ENCODE results near the gene RPTOR. TPM values are rescaled to one million over a fixed set of nuclear protein-coding genes. Genes with fewer than 3 reads are reported as not detected.

RPTOR gene
- total and polyA plus RNA-seq, 4 donors = 12.4 to 46.1 (median 29.7) TPM

GRCh38 chr17:80677214-80677756, 132.6 kb downstream of the RPTOR start:
- WGBS, 2 donors = 82 to 95% methylated on average over 3 of the region's 3 CpGs
- no peak for TF ChIP-seq CTCF (IDR thresholded peaks at IDR 0.05; ENCODE audit: control extremely low read depth, extremely low read depth)
- H3K27me3 ChIP-seq (ENCODE audit: control insufficient read depth in 3 of 3, insufficient read depth in 3 of 3, low read length in 2 of 3) = no peaks in the 10 kb centered on the region
- no peak overlapping the region for H3K9ac ChIP-seq (ENCODE audit: insufficient read depth in 1 of 2, low read length in 2 of 2)
- no peaks in the 10 kb centered on the region for H3K9me3 ChIP-seq (ENCODE audit: control insufficient read depth in 4 of 4, insufficient read depth in 3 of 4, low read length in 3 of 4)
- H3K27ac ChIP-seq (ENCODE audit: low read depth in 1 of 2, low read length in 1 of 2) = no peak overlapping the region
- no peak overlapping the region for H3K4me3 ChIP-seq
- H3K4me1 ChIP-seq (ENCODE audit: control insufficient read depth in 5 of 5, insufficient read depth in 5 of 5, low read length in 5 of 5) = peaks cover 0 to 59% (median 28%) of the 10 kb centered on the region in 5 donors
- ATAC-seq (ENCODE audit: insufficient read depth, low FRiP score) (no peak), DNase-seq (no peak)
- no peaks in the 10 kb centered on the region for H3K36me3 ChIP-seq (ENCODE audit: control insufficient read depth in 4 of 4, insufficient read depth in 4 of 4, low read length in 4 of 4)

- Histone ChIP-seq H3K36me3 (ENCODE audit: control insufficient read depth in 4 of 4, insufficient read depth in 4 of 4, low read length in 4 of 4) (no peaks in the 10 kb centered on the region), H3K27ac (ENCODE audit: low read depth in 1 of 2, low read length in 1 of 2) (peak overlapping the region in 1 of 2 donors; percentile 20), H3K4me3 (no peak overlapping the region), H3K9ac (ENCODE audit: insufficient read depth in 1 of 2, low read length in 2 of 2) (peak overlapping the region in 1 of 2 donors; percentile 24), H3K27me3 (ENCODE audit: control insufficient read depth in 3 of 3, insufficient read depth in 3 of 3, low read length in 2 of 3) (no peaks in the 10 kb centered on the region), H3K4me1 (ENCODE audit: control insufficient read depth in 5 of 5, insufficient read depth in 5 of 5, low read length in 5 of 5) (peaks cover 0 to 40% (median 9%) of the 10 kb centered on the region in 5 donors), H3K9me3 (ENCODE audit: control insufficient read depth in 4 of 4, insufficient read depth in 3 of 4, low read length in 3 of 4) (no peaks in the 10 kb centered on the region)
- 95 to 97% methylated on average over 3 of the region's 3 CpGs for WGBS, 2 donors
- TF ChIP-seq CTCF (IDR thresholded peaks at IDR 0.05; ENCODE audit: control extremely low read depth, extremely low read depth) = no peak
- ATAC-seq (ENCODE audit: insufficient read depth, low FRiP score) (no peak), DNase-seq (no peak)
Measured at GRCh38 chr17:80679816-80680215, 135.2 kb downstream of the RPTOR start.

- no peak for ATAC-seq (ENCODE audit: insufficient read depth, low FRiP score)
- WGBS, 2 donors = 98 to 99% methylated on average over 18 of the region's 18 CpGs
Measured at GRCh38 chr17:80681215-80681614, 136.6 kb downstream of the RPTOR start.

More at GRCh38 chr17:80681215-80681614, 136.6 kb downstream of the RPTOR start:
- Histone ChIP-seq H3K4me3 (no peak overlapping the region), H3K36me3 (ENCODE audit: control insufficient read depth in 4 of 4, insufficient read depth in 4 of 4, low read length in 4 of 4) (no peaks in the 10 kb centered on the region), H3K27me3 (ENCODE audit: control insufficient read depth in 3 of 3, insufficient read depth in 3 of 3, low read length in 2 of 3) (no peaks in the 10 kb centered on the region), H3K27ac (ENCODE audit: low read depth in 1 of 2, low read length in 1 of 2) (no peak overlapping the region), H3K4me1 (ENCODE audit: control insufficient read depth in 5 of 5, insufficient read depth in 5 of 5, low read length in 5 of 5) (peaks cover 0 to 29% (median 8%) of the 10 kb centered on the region in 5 donors), H3K9me3 (ENCODE audit: control insufficient read depth in 4 of 4, insufficient read depth in 3 of 4, low read length in 3 of 4) (no peaks in the 10 kb centered on the region), H3K9ac (ENCODE audit: insufficient read depth in 1 of 2, low read length in 2 of 2) (no peak overlapping the region)
- no peak for TF ChIP-seq CTCF (IDR thresholded peaks at IDR 0.05; ENCODE audit: control extremely low read depth, extremely low read depth)
- DNase-seq = no peak

Measured in lung (tissue), 12 donors.